ENCODE results near the gene PTGS2. TPM values are rescaled to one million over a fixed set of nuclear protein-coding genes. Genes with fewer than 3 reads are reported as not detected.
A peak's percentile ranks its signal among the peaks of the same experiment; 100 is the strongest.

The PTGS2 gene
- total RNA-seq, 1 experiment from 2014 or later: 0.37 TPM

GRCh38 chr1:186682736-186683135, 2.5 kb upstream of the PTGS2 start:
- H3K56ac ChIP-seq (ENCODE audit: insufficient read length, low read depth, low read length): no peak overlapping the region
- H4K5ac ChIP-seq (ENCODE audit: insufficient read length, low read depth, low read length): no peak overlapping the region
- no peak overlapping the region for H2BK20ac ChIP-seq (ENCODE audit: low read depth, low read length, poor library complexity, severe bottlenecking)
- no peak overlapping the region for H3K9ac ChIP-seq (ENCODE audit: extremely low read depth, insufficient read length, low read length)
- H2BK5ac ChIP-seq (ENCODE audit: insufficient read length, low read length): no peak overlapping the region
- no peaks in the 10 kb centered on the region for H3K79me2 ChIP-seq (ENCODE audit: insufficient read depth, low read length)
- H3K27me3 ChIP-seq (ENCODE audit: insufficient read depth, low read length): no peaks in the 10 kb centered on the region
- no peak overlapping the region for H4K91ac ChIP-seq (ENCODE audit: insufficient read length, low read depth, low read length)
- peaks cover 17% of the 10 kb centered on the region for H3K27me3 Mint-ChIP-seq (ENCODE audit: low read depth)
- H3K9me3 ChIP-seq (ENCODE audit: control insufficient read depth, low read depth, low read length): no peaks in the 10 kb centered on the region
- no peaks in the 10 kb centered on the region for H4K20me1 ChIP-seq (ENCODE audit: control insufficient read depth, insufficient read depth, insufficient read length)
- H3K36me3 Mint-ChIP-seq (ENCODE audit: insufficient read depth in 1 of 3, low read depth in 3 of 3): no peaks in the 10 kb centered on the region
- H3K4me3 Mint-ChIP-seq: no peak overlapping the region
- H2BK12ac ChIP-seq (ENCODE audit: insufficient read length, low read depth, low read length): no peak overlapping the region
- no peak overlapping the region for H3K4ac ChIP-seq (ENCODE audit: low read depth, low read length)
- no peak overlapping the region for H4K8ac ChIP-seq (replicated peaks; ENCODE audit: insufficient read length, low read depth, low read length)
- no peak overlapping the region for H3K23ac ChIP-seq (ENCODE audit: insufficient read length, low read depth, low read length)
- no peaks in the 10 kb centered on the region for H3K79me1 ChIP-seq (ENCODE audit: insufficient read depth, low read depth, low read length, poor library complexity, severe bottlenecking)
- no peak overlapping the region for H3T11ph ChIP-seq (ENCODE audit: low read length)
- peaks cover 8% of the 10 kb centered on the region for H3K23me2 ChIP-seq (ENCODE audit: insufficient read length, low read depth, low read length, poor library complexity, severe bottlenecking)
- no CpG with 5 or more reads among the region's 1 CpG for WGBS (ENCODE audit: extremely low coverage, insufficient read length, low lambda C conversion rate)
- peaks cover 11% of the 10 kb centered on the region in 2 experiments; a peak in 3 of 4 replicates for H3K4me1 Mint-ChIP-seq
- no peak overlapping the region for H3K18ac ChIP-seq (ENCODE audit: insufficient read length, low read depth, low read length)
- 0 out of 5 replicates have a peak, but pooled peaks cover 0 to 3% of the 10 kb centered on the region in 2 experiments for H3K9me3 Mint-ChIP-seq
- H3K4me2 ChIP-seq (ENCODE audit: insufficient read depth, insufficient read length, low read length): no peak overlapping the region
- no peak overlapping the region for H2BK15ac ChIP-seq (ENCODE audit: low read depth, low read length)
- peak; percentile 44; the same call in 2 of the 3 replicates for TF ChIP-seq CTCF (conservative IDR thresholded peaks at IDR 0.05)
- H2AK5ac ChIP-seq (ENCODE audit: insufficient read length, low read length): no peak overlapping the region
- no peak overlapping the region for H3K14ac ChIP-seq (ENCODE audit: insufficient read depth, low read length)
- no peak for DNase-seq
- no peak overlapping the region for H2BK120ac ChIP-seq (ENCODE audit: low read depth, low read length, poor library complexity, severe bottlenecking)
- H2AFZ ChIP-seq (ENCODE audit: low read length): no peak overlapping the region
- no peak overlapping the region for H3K27ac ChIP-seq (ENCODE audit: insufficient read length, low read depth, low read length)
- no peaks in the 10 kb centered on the region for H3K4me1 ChIP-seq (ENCODE audit: insufficient read depth, low read length)
- H3K27ac Mint-ChIP-seq: no peak overlapping the region
